Measurements from ENCODE around the gene MAP3K3.

Gene MAP3K3

DNA sequence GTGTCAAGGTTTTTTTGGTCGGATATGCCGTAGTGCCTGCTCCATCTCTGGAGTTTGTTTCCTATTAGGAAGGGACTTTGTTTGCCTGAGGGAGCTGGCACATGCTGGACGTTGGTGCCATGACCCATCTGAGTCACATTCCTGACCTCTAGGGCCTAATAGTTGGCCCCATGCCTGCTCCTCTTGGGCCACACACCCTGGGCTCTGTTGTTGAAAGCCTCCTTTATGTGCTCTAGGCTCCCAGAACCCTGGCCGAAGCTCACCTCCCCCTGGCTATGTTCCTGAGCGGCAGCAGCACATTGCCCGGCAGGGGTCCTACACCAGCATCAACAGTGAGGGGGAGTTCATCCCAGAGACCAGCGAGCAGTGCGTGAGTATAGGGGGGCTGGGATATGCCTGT is 59.3 kb downstream of the MAP3K3 start (continued):
- TF ChIP-seq, protein P1, sequence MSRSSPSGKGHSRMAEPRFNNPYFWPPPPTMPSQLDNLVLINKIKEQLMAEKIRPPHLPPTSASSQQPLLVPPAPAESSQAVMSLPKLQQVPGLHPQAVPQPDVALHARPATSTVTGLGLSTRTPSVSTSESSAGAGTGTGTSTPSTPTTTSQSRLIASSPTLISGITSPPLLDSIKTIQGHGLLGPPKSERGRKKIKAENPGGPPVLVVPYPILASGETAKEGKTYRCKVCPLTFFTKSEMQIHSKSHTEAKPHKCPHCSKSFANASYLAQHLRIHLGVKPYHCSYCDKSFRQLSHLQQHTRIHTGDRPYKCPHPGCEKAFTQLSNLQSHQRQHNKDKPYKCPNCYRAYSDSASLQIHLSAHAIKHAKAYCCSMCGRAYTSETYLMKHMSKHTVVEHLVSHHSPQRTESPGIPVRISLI (tag by site-specific recombination; IDR thresholded peaks at IDR 0.05), result no peak
- TF ChIP-seq, protein P2, sequence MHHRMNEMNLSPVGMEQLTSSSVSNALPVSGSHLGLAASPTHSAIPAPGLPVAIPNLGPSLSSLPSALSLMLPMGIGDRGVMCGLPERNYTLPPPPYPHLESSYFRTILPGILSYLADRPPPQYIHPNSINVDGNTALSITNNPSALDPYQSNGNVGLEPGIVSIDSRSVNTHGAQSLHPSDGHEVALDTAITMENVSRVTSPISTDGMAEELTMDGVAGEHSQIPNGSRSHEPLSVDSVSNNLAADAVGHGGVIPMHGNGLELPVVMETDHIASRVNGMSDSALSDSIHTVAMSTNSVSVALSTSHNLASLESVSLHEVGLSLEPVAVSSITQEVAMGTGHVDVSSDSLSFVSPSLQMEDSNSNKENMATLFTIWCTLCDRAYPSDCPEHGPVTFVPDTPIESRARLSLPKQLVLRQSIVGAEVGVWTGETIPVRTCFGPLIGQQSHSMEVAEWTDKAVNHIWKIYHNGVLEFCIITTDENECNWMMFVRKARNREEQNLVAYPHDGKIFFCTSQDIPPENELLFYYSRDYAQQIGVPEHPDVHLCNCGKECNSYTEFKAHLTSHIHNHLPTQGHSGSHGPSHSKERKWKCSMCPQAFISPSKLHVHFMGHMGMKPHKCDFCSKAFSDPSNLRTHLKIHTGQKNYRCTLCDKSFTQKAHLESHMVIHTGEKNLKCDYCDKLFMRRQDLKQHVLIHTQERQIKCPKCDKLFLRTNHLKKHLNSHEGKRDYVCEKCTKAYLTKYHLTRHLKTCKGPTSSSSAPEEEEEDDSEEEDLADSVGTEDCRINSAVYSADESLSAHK (tag by site-specific recombination; IDR thresholded peaks at IDR 0.05), result no peak
- TF ChIP-seq GLI2 (tag by site-specific recombination; IDR thresholded peaks at IDR 0.05; ENCODE audit: borderline replicate concordance, low read depth) (no peak), ZNF112 (tag by site-specific recombination; IDR thresholded peaks at IDR 0.05) (no peak), ZNF354C (tag by site-specific recombination; IDR thresholded peaks at IDR 0.05; ENCODE audit: borderline replicate concordance, low read depth) (no peak)
- TF ChIP-seq, protein P3, sequence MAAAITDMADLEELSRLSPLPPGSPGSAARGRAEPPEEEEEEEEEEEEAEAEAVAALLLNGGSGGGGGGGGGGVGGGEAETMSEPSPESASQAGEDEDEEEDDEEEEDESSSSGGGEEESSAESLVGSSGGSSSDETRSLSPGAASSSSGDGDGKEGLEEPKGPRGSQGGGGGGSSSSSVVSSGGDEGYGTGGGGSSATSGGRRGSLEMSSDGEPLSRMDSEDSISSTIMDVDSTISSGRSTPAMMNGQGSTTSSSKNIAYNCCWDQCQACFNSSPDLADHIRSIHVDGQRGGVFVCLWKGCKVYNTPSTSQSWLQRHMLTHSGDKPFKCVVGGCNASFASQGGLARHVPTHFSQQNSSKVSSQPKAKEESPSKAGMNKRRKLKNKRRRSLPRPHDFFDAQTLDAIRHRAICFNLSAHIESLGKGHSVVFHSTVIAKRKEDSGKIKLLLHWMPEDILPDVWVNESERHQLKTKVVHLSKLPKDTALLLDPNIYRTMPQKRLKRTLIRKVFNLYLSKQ (tag by site-specific recombination; IDR thresholded peaks at IDR 0.05; ENCODE audit: borderline replicate concordance), result no peak
- TF ChIP-seq, protein P4, sequence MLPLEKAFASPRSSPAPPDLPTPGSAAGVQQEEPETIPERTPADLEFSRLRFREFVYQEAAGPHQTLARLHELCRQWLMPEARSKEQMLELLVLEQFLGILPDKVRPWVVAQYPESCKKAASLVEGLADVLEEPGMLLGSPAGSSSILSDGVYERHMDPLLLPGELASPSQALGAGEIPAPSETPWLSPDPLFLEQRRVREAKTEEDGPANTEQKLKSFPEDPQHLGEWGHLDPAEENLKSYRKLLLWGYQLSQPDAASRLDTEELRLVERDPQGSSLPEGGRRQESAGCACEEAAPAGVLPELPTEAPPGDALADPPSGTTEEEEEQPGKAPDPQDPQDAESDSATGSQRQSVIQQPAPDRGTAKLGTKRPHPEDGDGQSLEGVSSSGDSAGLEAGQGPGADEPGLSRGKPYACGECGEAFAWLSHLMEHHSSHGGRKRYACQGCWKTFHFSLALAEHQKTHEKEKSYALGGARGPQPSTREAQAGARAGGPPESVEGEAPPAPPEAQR (tag by site-specific recombination; IDR thresholded peaks at IDR 0.05), result no peak

DNA sequence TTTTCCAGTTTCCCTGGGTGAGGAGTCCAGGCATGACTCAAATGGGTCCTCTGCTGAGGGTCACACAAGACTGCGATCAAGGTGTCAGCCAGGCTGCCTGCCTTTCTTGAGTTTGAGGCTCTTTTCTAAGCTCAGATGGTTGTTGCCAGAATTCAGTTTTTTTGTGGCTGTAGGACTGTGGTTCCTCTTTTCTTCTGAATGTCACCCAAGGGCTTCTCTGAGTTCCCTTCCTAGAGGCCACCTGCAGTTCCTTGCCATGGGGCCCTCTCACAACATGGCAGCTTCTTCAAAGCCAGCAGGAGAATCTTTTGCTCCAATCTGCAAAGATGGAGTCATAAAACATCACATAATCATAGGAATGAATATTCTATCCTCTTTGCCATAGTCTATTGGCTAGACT is 60.2 kb downstream of the MAP3K3 start:
- H3K9me3 ChIP-seq (ENCODE audit: control insufficient read depth, insufficient read depth, low read depth, low read length), result no peaks in the 10 kb centered on the region
- TF ChIP-seq ZNF354C (tag by site-specific recombination; IDR thresholded peaks at IDR 0.05; ENCODE audit: borderline replicate concordance, low read depth) (no peak), ZBTB8A (tag by site-specific recombination; IDR thresholded peaks at IDR 0.05) (no peak), ZNF785 (tag by site-specific recombination; IDR thresholded peaks at IDR 0.05) (no peak), ZEB2 (tag by site-specific recombination; IDR thresholded peaks at IDR 0.05) (no peak), ZNF121 (tag by site-specific recombination; IDR thresholded peaks at IDR 0.05) (no peak), ZNF416 (tag by site-specific recombination; IDR thresholded peaks at IDR 0.05) (no peak)
- TF ChIP-seq, protein P5, sequence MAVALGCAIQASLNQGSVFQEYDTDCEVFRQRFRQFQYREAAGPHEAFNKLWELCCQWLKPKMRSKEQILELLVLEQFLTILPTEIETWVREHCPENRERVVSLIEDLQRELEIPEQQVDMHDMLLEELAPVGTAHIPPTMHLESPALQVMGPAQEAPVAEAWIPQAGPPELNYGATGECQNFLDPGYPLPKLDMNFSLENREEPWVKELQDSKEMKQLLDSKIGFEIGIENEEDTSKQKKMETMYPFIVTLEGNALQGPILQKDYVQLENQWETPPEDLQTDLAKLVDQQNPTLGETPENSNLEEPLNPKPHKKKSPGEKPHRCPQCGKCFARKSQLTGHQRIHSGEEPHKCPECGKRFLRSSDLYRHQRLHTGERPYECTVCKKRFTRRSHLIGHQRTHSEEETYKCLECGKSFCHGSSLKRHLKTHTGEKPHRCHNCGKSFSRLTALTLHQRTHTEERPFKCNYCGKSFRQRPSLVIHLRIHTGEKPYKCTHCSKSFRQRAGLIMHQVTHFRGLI (tag by site-specific recombination; IDR thresholded peaks at IDR 0.05), result no peak
- TF ChIP-seq, protein P6, sequence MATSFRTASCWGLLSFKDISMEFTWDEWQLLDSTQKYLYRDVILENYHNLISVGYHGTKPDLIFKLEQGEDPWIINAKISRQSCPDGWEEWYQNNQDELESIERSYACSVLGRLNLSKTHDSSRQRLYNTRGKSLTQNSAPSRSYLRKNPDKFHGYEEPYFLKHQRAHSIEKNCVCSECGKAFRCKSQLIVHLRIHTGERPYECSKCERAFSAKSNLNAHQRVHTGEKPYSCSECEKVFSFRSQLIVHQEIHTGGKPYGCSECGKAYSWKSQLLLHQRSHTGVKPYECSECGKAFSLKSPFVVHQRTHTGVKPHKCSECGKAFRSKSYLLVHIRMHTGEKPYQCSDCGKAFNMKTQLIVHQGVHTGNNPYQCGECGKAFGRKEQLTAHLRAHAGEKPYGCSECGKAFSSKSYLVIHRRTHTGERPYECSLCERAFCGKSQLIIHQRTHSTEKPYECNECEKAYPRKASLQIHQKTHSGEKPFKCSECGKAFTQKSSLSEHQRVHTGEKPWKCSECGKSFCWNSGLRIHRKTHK (tag by site-specific recombination; IDR thresholded peaks at IDR 0.05), result no peak
- no peak overlapping the region for H3K27ac ChIP-seq (ENCODE audit: extremely low read depth, low read depth, low read length)
- H3K36me3 ChIP-seq (ENCODE audit: control insufficient read depth in 2 of 2, insufficient read depth in 1 of 2, low read length in 2 of 2), result peaks cover 16 to 57% of the 10 kb centered on the region in 2 experiments
- ChIA-PET POLR2A (interaction anchor here (1.7 kb wide), 1 partner anchor 60 kb away, joined by 4 read pairs; the partner anchor contains the start of gene MAP3K3), CTCF (interaction anchor here (0.7 to 1.8 kb wide), 3 partner anchors 8 to 257 kb away, joined by 3 to 6 read pairs (median 6); no protein-coding TSS in a partner anchor)
- H3K4me3 ChIP-seq (ENCODE audit: low read depth, low read length), result no peak overlapping the region
- H3K4me1 ChIP-seq (ENCODE audit: control insufficient read depth, insufficient read depth, low read length), result no peaks in the 10 kb centered on the region

Data from HEK293 (cell line).